Measurements from ENCODE around the gene MBD6.

- no peak for TF ChIP-seq FOXP2 (optimal IDR thresholded peaks at IDR 0.05; ENCODE audit: control extremely low read depth, extremely low read length, insufficient read depth)
- no peak for TF ChIP-seq EZH2 (IDR thresholded peaks at IDR 0.05)
Measured at GRCh38 chr12:57490126-57490525, 32.5 kb upstream of the MBD6 start.
